HPDE6-E6E7 (cell line): ENCODE results near the gene NPTXR.

Experiments
- DNase-seq: peaks from one replicate; pipeline ENCODE4 v3.0.0; 2011; ENCODE audit warnings: missing footprints; ENCODE audit errors: extremely low spot score

The NPTXR gene

GRCh38 chr22:38770257-38770949 is 73.4 kb downstream of the NPTXR start:
- DNase-seq: no peak
